Left lung (tissue), 14 donors: ENCODE measurements around the gene LAMC1. TPM values are rescaled to one million over a fixed set of nuclear protein-coding genes. Genes with fewer than 3 reads are reported as not detected.

Source experiments
- ATAC-seq: fragments of 200-7000 bp; cut with Tn5 transposase; one replicate; pipeline ENCODE4 v1.9.1; 2020; ENCODE audit warnings: moderate library complexity
- DNase-seq, 4 donors: peaks; one replicate each; pipeline ENCODE4 v3.0.0-alpha.2; 2013 to 2020
- H3K27ac ChIP-seq, 2 donors: fragments of 200-600 bp; sonication (generic) in 1 of 2; one replicate each; pipeline versions ENCODE4 v1.5.0 to v1.8.0; 2020 to 2021
- H3K27me3 ChIP-seq, 2 donors: fragments of 200-600 bp; sonication (generic) in 1 of 2; one replicate each; pipeline versions ENCODE4 v1.5.0 to v1.8.0; 2020 to 2021
- H3K36me3 ChIP-seq, 2 donors: fragments of 200-600 bp; sonication (generic) in 1 of 2; one replicate each; pipeline versions ENCODE4 v1.5.0 to v1.8.0; 2020 to 2021
- H3K4me1 ChIP-seq, 2 donors: fragments of 200-600 bp; one replicate each; pipeline ENCODE4 v1.8.0; 2021
- H3K4me3 ChIP-seq, 2 donors: fragments of 200-600 bp; sonication (generic) in 1 of 2; one replicate each; pipeline versions ENCODE4 v1.5.0 to v1.8.0; 2020 to 2021; ENCODE audit warnings: mild to moderate bottlenecking in 1 of 2
- H3K9me3 ChIP-seq, 2 donors: fragments of 200-600 bp; sonication (generic) in 1 of 2; one replicate each; pipeline versions ENCODE4 v1.5.0 to v1.8.0; 2020 to 2021
- intact Hi-C, 2 donors: fragments of 100-400 bp; cut with DNase I; formaldehyde crosslinking; loops; one replicate each; pipeline versions ENCODE4 v1.11.2 to v1.14.2; 2022
- long read RNA-seq, 12 donors: library from polyadenylated mRNA in 2 of 12; unstranded in 2 of 12; transcript quantifications; one replicate each; pipeline ENCODE4 v2.0.0 and lab custom pipeline, GENCODE V29; 2019 to 2026
- polyA plus RNA-seq, 6 donors: library from polyadenylated mRNA; unstranded; fragments of 120-200 nt; gene quantifications; one replicate each; pipeline ENCODE4 v1.2.1, GENCODE V29; 2013; ENCODE audit not compliant: insufficient read length in 6 of 6
- total RNA-seq, 2 donors: library from RNA; stranded (reverse); fragmentation: NEBNext Ultra II Directional; extraction: Animal tissue kit (Norgen Biotek cat#: 25700); gene quantifications; one replicate each; pipeline ENCODE4 v1.2.1, GENCODE V29; 2021
- TF ChIP-seq, protein P1 (sequence below), 2 donors: fragments of 200-600 bp; sonication (generic) in 1 of 2; IDR thresholded peaks; one replicate each; pipeline versions ENCODE4 v1.5.0 to v1.8.0; 2021; ENCODE audit warnings: antibody characterized with exemption in 2 of 2
- donor health status: DM: no; HTN: yes; CAD: no.
- donor health status: DM: no; HTN: no; CAD: no.

The LAMC1 gene
- total RNA-seq (100 to 1,000 TPM; 144 to 213 TPM), polyA plus RNA-seq (100 to 1,000 TPM; 313 to 357 (median 332) TPM)
- long read RNA-seq, donor 1, full-length matches to known transcripts: 6 of 53 reads
- long read RNA-seq, donor 1, partial matches to known transcripts: 47 of 53 reads
- long read RNA-seq, donor 1, other reads (novel, unspliced or antisense): 0 of 53 reads
- long read RNA-seq, donor 2, full-length matches to known transcripts: 4 of 229 reads
- long read RNA-seq, donor 2, partial matches to known transcripts: 225 of 229 reads
- long read RNA-seq, donor 2, other reads (novel, unspliced or antisense): 0 of 229 reads
- long read RNA-seq, donor 3, full-length matches to known transcripts: 11 of 33 reads
- long read RNA-seq, donor 3, partial matches to known transcripts: 22 of 33 reads
- long read RNA-seq, donor 3, other reads (novel, unspliced or antisense): 0 of 33 reads
- long read RNA-seq, donor 4, partial matches to known transcripts: 1 of 2 reads
- long read RNA-seq, donor 4, other reads (novel, unspliced or antisense): 1 of 2 reads
- long read RNA-seq, donor 5, full-length matches to known transcripts: 8 of 43 reads
- long read RNA-seq, donor 5, partial matches to known transcripts: 35 of 43 reads
- long read RNA-seq, donor 5, other reads (novel, unspliced or antisense): 0 of 43 reads
- long read RNA-seq, donor 6, full-length matches to known transcripts: 5 of 51 reads
- long read RNA-seq, donor 6, partial matches to known transcripts: 46 of 51 reads
- long read RNA-seq, donor 6, other reads (novel, unspliced or antisense): 0 of 51 reads
- long read RNA-seq, donor 7, full-length matches to known transcripts: 1 of 34 reads
- long read RNA-seq, donor 7, partial matches to known transcripts: 33 of 34 reads
- long read RNA-seq, donor 7, other reads (novel, unspliced or antisense): 0 of 34 reads
- long read RNA-seq, donor 8, full-length matches to known transcripts: 7 of 27 reads
- long read RNA-seq, donor 8, partial matches to known transcripts: 20 of 27 reads
- long read RNA-seq, donor 8, other reads (novel, unspliced or antisense): 0 of 27 reads
- long read RNA-seq, donor 9: 0 reads
- long read RNA-seq, donor 10, partial matches to known transcripts: 2 of 4 reads
- long read RNA-seq, donor 10, other reads (novel, unspliced or antisense): 2 of 4 reads
- long read RNA-seq, donor 11, full-length matches to known transcripts: 2 of 7 reads
- long read RNA-seq, donor 11, partial matches to known transcripts: 5 of 7 reads
- long read RNA-seq, donor 11, other reads (novel, unspliced or antisense): 0 of 7 reads
- long read RNA-seq, donor 12, full-length matches to known transcripts: 1 of 81 reads
- long read RNA-seq, donor 12, partial matches to known transcripts: 80 of 81 reads
- long read RNA-seq, donor 12, other reads (novel, unspliced or antisense): 0 of 81 reads

DNA sequence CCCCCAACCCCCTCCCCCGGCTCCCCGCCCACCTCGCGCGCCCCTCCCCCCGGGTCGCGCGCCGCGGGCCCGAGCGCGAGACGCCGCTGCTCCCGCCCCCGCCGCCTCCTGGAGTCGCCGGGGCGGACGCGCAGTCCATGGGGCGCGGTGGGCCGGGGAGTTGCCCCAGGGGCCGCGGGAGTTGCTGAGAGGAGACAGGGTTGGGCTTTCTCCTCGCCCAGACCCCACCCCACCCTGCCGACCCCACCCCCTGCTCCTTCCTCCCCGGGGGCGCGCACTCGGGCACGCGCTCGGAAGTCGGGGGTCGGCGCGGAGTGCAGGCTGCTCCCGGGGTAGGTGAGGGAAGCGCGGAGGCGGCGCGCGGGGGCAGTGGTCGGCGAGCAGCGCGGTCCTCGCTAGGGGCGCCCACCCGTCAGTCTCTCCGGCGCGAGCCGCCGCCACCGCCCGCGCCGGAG is at the start of gene LAMC1:
TSS of gene LAMC1 (plus strand) at position 275 of the 455 bp plus-strand sequence. CDS start 297 bp downstream, outside the sequence.
- Histone ChIP-seq H3K36me3 (no peaks in the 10 kb centered on the region), H3K27me3 (peaks cover 0 to 46% of the 10 kb centered on the region in 2 donors), H3K27ac (peak within 1 kb of the TSS; percentile 96 to 99), H3K9me3 (no peaks in the 10 kb centered on the region), H3K4me1 (peaks cover 6 to 29% of the 10 kb centered on the region in 2 donors), H3K4me3 (peak within 1 kb of the TSS; percentile 62 to 68)
- intact Hi-C loops: loop anchor here in 1 of 2 donors (10.0 kb wide), 2 partner anchors 58 to 82 kb away; no protein-coding TSS in a partner anchor
- DNase-seq (peak; percentile 80 to 93 (median 86)), ATAC-seq (peak; percentile 69)
- TF ChIP-seq, protein P1, sequence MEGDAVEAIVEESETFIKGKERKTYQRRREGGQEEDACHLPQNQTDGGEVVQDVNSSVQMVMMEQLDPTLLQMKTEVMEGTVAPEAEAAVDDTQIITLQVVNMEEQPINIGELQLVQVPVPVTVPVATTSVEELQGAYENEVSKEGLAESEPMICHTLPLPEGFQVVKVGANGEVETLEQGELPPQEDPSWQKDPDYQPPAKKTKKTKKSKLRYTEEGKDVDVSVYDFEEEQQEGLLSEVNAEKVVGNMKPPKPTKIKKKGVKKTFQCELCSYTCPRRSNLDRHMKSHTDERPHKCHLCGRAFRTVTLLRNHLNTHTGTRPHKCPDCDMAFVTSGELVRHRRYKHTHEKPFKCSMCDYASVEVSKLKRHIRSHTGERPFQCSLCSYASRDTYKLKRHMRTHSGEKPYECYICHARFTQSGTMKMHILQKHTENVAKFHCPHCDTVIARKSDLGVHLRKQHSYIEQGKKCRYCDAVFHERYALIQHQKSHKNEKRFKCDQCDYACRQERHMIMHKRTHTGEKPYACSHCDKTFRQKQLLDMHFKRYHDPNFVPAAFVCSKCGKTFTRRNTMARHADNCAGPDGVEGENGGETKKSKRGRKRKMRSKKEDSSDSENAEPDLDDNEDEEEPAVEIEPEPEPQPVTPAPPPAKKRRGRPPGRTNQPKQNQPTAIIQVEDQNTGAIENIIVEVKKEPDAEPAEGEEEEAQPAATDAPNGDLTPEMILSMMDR (IDR thresholded peaks at IDR 0.05): no peak

DNA sequence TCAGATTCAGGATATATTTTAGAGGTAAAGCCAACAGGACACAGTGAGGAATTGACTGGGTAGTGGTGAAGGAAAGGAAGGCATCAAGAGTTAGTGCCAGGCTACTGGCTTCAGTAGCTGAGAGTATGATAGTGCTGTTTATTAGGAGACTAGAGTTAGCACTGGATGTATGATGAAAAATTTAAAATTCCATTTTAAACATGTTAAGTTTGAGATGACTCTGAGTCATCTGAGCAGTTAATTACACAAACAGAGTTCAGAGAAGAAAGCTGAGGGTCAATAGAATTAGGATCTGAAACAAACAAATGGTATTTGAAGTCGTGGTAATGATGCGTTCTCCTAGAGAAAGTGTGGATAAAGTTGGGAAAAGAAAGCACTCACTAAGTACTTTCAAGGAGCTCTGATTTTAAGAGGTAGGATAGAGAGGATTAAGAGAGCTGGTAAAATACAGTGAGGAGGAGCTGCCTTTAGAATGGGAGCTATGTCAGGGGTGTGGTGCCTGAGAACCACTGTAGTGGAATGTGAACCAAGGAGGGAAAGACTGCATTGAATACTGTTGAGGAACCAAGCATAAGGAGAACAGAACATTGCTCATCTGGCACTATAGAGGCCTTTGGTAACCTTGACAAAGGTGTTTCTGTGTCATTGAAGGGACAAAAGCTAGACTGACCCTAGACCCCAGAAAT is 48.6 kb upstream of the LAMC1 start:
- ATAC-seq: peak; percentile 70
- Histone ChIP-seq H3K9me3 (no peaks in the 10 kb centered on the region), H3K36me3 (no peaks in the 10 kb centered on the region), H3K27ac (no peak overlapping the region), H3K4me3 (no peak overlapping the region), H3K4me1 (no peaks in the 10 kb centered on the region), H3K27me3 (no peaks in the 10 kb centered on the region)
- intact Hi-C loops: no loop called here
- no peak for DNase-seq
- TF ChIP-seq, protein P1 (IDR thresholded peaks at IDR 0.05): no peak

DNA sequence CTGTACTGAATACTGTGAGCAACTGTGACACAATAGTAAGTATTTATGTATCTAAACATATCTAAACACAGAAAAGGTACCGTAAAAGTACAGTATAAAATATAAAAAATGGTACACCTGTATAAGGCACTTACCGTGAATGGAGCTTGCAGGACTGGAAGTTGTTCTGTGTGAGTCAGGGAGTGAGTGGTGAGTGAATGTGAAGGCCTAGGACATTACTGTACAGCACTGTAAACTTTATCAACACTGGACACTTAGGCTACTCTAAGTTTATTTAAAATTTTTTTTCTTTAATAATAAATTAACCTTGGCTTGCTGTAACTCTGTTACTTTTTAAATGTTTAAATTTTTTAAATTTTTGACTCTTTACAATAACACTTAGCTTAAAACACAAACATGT is 45.7 kb upstream of the LAMC1 start:
- DNase-seq: no peak
- Histone ChIP-seq H3K27me3 (no peaks in the 10 kb centered on the region), H3K36me3 (no peaks in the 10 kb centered on the region), H3K4me3 (no peak overlapping the region), H3K27ac (no peak overlapping the region), H3K4me1 (no peaks in the 10 kb centered on the region), H3K9me3 (no peaks in the 10 kb centered on the region)
- intact Hi-C loops: no loop called here
- no peak for ATAC-seq
- TF ChIP-seq, protein P1 (IDR thresholded peaks at IDR 0.05): no peak

DNA sequence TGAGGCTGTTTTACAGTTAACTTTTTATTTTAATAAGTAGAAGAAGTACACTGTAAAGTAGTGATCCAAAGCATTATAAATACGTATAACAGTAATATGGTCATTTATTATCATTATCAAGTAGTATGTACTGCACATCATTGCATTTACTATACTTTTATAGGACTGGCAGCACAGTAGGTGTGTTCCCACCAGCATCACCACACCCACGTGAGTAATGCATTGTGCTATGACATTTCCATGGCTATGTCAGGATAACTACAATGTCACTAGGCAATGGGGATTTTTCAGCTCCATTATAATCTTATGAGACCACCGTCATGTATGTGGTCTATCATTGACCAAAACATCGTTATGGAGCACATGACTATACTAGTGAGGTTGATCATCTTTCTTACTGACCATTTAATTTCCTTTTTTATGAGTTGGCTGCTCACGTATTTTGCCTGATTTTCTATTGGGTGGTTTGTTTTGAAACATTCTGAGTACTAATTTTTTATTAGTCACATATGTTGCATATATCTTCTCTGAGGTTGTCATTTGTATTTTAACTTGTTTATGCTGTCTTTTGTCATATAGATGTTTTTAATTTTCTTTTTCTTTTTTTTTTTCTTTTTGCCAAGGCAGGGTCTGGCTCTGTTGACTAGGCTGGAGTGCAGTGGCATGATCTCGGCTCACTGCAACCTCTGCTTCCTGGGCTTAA is 44.9 kb upstream of the LAMC1 start:
- TF ChIP-seq, protein P1 (IDR thresholded peaks at IDR 0.05): no peak
- Histone ChIP-seq H3K36me3 (no peaks in the 10 kb centered on the region), H3K27ac (no peak overlapping the region), H3K4me1 (no peaks in the 10 kb centered on the region), H3K9me3 (no peaks in the 10 kb centered on the region), H3K27me3 (no peaks in the 10 kb centered on the region), H3K4me3 (no peak overlapping the region)
- ATAC-seq (no peak), DNase-seq (no peak)
- intact Hi-C loops: no loop called here
